ENCODE measurements around the gene GAS7.

The GAS7 gene

GRCh38 chr17:9974448-9975381, 223.7 kb downstream of the GAS7 start:
- DNase-seq, result no peak

DNA sequence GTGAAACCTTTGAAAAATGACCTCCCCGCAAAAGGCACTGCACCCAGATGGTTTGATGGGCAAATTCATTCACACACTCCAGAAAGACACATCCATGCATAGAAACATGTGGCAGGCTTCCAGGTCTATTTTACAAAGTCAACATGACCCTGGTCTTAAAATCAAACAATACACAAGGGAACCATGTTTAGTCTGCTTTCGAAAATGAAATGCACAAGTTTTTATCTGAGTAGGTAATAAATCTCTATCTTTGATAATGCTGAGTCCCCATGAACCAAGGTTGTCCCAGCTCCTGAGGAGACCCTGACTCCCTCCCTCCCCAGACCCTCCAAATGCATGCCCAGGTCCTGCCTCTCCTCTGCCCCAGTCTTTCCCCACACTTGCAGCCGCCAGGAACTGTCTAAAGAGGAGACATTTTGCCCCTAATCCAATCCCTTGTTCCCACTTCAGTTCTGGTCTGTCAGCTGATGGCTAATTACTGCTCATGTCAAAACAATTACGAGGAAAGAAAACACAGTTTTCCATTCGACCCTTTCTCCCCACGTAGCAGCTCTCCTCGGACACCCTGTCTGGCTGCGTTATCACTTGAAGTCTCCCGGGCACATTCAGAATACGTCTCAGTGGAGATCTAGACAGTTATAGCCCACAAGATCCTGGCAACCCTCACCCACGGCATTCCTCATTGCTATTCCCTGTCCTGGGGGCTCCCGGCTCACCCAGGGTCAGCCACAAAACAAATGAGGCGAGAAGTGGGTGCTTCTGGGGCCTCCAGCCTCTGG, 224.5 kb downstream of the GAS7 start:
- DNase-seq, result no peak

- no peak for DNase-seq
Measured at GRCh38 chr17:9971991-9972390, 226.4 kb downstream of the GAS7 start.

GRCh38 chr17:9969301-9969935, 229.0 kb downstream of the GAS7 start:
- no peak for DNase-seq

DNA sequence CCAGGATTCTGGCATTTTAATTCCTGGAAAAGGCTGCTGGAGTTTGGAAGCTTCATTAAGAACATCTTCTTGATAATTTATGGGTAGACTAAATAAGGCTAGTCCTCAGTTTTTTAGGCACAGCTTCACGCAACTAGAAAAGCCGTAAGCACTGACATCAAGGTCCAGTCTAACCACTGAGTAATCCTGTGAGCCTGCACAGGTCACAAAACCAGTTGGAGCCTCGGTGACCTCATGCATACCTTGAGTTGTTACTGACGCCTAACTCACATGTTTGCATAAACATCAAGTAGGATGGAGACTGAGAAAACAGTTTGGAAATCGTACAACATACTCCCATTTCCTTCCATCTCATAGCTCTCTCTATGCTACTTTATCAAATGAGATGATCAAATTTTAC, 229.5 kb downstream of the GAS7 start:
- DNase-seq, result no peak

DNA sequence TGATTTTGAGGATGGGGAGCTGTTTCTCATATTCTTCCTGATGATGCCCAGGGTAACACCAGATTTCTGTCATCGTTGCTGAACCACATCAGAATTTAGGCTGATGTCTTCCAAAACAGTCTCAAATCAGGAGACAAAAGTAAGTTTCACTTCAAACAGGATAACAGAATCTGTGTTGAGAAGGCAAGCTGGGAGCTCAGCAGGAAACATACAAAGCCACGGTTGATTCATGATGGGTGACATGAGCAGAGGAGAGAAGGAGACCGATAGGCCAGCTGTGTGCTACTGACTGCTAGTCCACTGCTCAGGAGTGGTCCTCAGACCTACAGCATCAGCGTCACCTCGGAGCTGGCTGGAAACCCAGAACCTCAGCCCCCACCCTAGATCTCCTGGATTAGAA, 230.4 kb downstream of the GAS7 start:
- DNase-seq, result no peak

DNA sequence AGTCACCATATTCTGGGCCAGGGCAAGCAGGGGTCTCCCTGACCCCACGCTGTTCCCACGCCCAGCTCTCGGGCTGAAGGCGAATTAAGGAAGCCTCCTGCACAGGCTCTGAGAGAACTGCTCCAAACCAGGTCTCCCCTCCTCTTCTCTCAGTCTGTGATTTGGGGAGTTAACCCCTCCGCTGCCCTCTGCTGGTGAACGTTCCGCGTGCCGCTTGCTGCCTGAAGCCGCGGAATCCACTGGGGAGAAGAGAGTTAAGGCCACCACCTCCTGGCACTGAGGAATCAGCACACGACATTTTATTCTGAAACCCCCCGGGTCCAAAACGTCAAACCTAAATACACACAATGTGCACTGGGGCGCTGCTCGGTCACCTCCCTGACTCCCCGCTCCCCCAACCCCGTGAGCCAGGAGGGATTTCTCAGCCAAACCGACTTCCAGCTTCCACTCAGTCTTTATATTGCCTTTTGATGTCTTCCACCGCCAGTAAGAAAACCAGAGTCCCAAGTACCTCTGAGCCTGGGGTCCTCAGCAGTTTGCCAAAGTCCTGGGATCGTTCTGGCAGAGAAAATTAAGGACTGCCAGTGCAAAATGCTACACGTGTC, 238.9 kb downstream of the GAS7 start:
- no peak for DNase-seq

GRCh38 chr17:9958586-9959281, 239.7 kb downstream of the GAS7 start:
- no peak for DNase-seq

- DNase-seq, result no peak
Measured at GRCh38 chr17:9957244-9957643, 241.2 kb downstream of the GAS7 start.

DNA sequence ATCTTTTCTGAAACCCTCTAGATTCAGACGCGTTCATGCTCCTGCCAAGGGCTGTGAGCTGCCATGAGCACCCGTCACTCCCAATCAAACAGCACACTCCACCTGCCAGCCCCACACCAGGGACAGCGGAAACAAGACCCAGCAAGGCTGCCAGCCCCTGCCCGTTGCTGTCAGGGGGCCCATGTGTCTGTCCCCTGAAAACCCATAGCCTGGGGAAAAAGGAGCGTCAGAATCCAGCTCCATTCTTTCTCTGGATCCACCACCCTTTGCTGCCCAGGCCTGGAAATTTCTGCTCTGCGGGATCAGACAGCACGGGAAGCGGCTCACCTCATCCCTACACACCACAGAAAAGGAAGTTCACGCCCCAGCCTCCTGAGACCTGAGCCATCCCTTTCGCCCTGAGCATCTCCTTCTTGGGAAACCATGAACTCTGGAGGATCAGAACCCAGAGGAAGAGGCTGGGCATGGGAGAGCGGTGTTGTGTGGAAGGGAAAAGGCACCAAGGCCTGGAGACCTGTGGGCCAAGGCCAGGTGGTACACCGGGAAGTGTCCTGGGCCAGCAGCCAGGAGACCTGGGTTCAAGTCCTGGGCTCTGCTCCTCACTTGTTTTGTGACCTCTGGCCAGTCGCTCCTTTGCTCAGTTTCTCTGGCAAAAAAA, 241.8 kb downstream of the GAS7 start:
- no peak for DNase-seq

GRCh38 chr17:9953492-9953891, 244.9 kb downstream of the GAS7 start:
- no peak for DNase-seq

GRCh38 chr17:9951803-9952202, 246.6 kb downstream of the GAS7 start:
- no peak for DNase-seq

DNA sequence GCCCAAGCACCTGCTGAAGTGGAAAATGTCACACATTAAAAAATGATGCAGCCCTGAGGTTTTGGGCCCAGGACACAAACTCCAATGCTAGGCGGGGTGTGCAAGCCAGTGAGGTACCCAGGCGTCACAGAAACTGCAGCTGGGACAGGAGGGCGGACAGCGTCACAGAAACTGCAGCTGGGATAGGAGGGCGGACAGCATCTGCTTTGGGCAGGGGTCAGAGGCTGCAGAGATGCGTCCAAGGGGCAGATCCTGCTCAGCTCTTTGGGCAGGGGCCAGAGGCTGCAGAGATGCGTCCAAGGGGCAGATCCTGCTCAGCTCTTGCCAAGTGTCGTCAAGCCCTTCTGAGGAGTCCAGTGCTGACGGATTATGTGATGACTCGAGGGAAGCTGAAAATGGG, 249.5 kb downstream of the GAS7 start:
- no peak for DNase-seq

DNA sequence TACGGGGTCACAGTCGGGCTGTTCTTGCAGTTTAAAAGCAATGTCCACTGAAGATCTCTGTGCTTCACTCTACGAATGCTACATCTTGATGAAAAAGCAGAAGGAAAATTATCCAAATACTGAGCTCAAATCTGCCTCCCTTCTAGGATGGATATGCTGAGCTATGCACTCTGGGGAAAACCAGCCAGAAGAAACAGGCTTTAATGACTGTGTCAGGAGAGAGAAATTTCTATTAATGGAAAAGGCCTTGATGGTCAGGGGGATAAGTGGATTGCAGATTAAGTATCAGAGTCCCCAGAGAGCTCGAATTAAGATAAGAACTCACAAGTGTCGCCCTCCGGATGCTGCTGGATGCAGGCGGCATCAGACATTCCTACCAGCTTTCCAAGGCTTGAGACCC, 253.7 kb downstream of the GAS7 start:
- DNase-seq, result no peak

DNA sequence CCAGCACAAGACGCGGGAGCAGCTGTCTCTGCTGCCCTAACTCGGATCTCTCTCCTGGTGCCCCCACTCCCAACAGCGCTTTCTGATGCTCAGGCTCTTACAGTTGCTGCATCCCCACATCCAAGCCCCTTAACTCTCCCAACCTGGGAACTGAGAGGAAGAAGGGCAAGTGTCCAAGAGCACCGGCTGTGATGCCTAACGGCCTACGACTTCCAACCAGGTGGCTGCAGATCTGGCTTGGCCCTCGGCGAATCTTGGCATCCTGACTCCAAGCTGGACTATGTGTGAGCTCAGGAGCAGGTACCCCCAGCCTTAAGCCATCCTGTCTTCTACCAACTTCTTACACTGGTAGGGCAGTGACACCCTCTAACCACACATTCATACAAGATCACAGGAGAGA, 255.1 kb downstream of the GAS7 start:
- DNase-seq, result no peak

DNA sequence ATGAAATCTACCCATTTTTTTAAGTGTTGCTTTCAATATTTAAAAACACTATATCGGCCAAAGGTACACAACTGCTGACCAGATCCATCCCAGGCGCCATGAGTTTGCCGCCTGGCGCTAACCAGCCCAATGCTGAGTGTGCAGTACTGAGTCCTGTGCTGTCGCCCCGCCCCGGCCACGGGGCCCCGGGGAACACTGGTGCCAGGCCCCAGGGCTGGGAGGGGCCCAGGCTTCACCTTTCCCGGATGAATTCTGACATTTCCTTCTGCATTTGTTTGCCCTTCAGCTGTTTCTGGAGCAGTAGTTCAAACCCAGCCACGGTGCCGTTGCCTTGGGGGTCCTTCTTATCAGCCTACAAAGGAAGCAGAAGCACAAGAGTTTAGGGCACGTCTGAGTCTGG, 255.5 kb downstream of the GAS7 start:
- no peak for DNase-seq

- DNase-seq, result no peak
Measured at GRCh38 chr17:9941305-9941704, 257.1 kb downstream of the GAS7 start.

- no peak for DNase-seq
Measured at GRCh38 chr17:9940841-9941240, 257.6 kb downstream of the GAS7 start.

- no peak for DNase-seq
Measured at GRCh38 chr17:9938764-9939163, 259.6 kb downstream of the GAS7 start.

- DNase-seq, result no peak
Measured at GRCh38 chr17:9937901-9938300, 260.5 kb downstream of the GAS7 start.

GRCh38 chr17:9937241-9937761, 261.1 kb downstream of the GAS7 start:
- DNase-seq, result no peak

DNA sequence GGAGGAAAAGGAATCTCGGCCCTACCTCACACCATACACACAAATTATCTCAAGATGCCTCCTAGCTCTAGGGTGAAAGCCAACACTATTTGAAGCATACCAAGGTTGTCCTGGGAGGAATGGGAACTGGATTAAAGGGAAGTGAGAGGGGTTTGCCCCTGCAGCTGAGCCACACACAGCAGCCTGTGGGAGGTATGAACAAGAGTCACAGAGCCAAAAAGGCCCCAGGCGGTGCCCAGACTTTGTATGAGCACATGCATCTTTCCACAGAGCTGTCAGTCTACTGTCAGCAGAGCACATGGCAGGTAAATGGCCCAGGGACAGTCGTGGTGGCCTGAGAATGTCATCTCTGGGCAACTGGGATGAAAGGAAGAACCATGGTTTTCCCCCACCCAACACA, 262.3 kb downstream of the GAS7 start:
- no peak for DNase-seq

Data from NCI-H2081 treated with DMSO at 0.1 percent for 48 hours (cell line).